Measurements from ENCODE around the gene TEKTIP1. TPM values are rescaled to one million over a fixed set of nuclear protein-coding genes. Genes with fewer than 3 reads are reported as not detected.

TEKTIP1 gene
- total and polyA plus RNA-seq, 9 of the 15 experiments (the other 6 are each of a cell fraction or from before 2014, with no cell fraction given): 0.66 TPM; not detected in 8

DNA sequence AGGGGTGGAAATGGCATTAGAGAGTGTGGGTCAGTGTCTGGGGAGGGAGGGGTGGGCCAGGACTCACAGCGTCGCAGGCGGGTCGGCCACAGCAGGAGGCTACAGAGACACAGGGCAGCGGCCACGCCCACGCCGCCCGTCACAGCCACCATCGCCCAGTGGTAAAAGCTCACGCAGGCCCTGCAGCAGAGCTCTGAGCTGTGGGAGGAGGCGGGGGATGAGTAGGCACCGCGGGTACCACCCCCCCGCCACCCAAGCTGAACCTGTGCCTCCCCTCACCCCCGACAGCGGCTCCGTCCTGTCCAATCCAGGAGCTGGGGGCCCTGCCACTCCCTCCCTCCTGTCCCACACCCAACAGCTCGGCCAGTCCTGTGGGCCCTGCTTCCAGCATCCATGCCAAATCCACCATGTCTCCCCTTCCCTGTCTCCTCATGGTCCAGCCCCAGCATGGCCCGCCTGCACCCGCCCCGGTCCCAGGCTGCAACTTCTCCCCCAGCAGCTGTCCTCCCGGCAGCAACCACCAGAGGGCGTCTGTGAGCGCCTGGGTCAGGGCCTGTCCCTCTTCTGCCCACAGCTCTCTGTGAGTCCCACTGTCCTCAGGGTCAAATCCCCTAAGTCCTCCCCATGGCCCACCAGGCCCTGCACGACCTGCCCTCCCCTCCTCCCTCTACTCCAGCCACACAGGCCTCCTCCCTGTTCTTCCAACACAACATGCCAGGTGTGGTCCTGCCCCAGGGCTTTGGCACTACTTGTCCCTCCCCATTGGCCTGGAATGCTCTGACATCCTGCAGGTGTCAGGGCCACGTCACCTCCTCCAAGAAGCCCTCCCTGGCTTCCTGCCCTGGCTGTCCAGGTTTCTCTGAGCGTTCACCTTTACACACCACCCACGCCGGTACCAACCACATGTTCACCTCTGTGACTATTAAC is 6.0 kb downstream of the TEKTIP1 start (continued):
- TF ChIP-seq, protein P1, sequence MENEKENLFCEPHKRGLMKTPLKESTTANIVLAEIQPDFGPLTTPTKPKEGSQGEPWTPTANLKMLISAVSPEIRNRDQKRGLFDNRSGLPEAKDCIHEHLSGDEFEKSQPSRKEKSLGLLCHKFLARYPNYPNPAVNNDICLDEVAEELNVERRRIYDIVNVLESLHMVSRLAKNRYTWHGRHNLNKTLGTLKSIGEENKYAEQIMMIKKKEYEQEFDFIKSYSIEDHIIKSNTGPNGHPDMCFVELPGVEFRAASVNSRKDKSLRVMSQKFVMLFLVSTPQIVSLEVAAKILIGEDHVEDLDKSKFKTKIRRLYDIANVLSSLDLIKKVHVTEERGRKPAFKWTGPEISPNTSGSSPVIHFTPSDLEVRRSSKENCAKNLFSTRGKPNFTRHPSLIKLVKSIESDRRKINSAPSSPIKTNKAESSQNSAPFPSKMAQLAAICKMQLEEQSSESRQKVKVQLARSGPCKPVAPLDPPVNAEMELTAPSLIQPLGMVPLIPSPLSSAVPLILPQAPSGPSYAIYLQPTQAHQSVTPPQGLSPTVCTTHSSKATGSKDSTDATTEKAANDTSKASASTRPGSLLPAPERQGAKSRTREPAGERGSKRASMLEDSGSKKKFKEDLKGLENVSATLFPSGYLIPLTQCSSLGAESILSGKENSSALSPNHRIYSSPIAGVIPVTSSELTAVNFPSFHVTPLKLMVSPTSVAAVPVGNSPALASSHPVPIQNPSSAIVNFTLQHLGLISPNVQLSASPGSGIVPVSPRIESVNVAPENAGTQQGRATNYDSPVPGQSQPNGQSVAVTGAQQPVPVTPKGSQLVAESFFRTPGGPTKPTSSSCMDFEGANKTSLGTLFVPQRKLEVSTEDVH (IDR thresholded peaks at IDR 0.05; ENCODE audit: low read depth, partially characterized antibody): no peak
- TF ChIP-seq ZBTB7A (IDR thresholded peaks at IDR 0.05; ENCODE audit: borderline replicate concordance, control insufficient read depth, low read depth, low read length) (0 out of 2 replicates have a peak, but pooled peaks have one; percentile 25), TRIM24 (IDR thresholded peaks at IDR 0.05) (no peak), ZNF282 (CRISPR knock-in tag; IDR thresholded peaks at IDR 0.05) (peak; percentile 58; the same call in 1 of the 2 replicates), ILK (tag; IDR thresholded peaks at IDR 0.05; ENCODE audit: borderline replicate concordance, low read depth) (no peak), TRIM28 (IDR thresholded peaks at IDR 0.05) (no peak), SMC3 (conservative IDR thresholded peaks at IDR 0.05; ENCODE audit: insufficient read depth, low read depth, low read length) (peak; percentile 93)
- TF ChIP-seq, protein P2, sequence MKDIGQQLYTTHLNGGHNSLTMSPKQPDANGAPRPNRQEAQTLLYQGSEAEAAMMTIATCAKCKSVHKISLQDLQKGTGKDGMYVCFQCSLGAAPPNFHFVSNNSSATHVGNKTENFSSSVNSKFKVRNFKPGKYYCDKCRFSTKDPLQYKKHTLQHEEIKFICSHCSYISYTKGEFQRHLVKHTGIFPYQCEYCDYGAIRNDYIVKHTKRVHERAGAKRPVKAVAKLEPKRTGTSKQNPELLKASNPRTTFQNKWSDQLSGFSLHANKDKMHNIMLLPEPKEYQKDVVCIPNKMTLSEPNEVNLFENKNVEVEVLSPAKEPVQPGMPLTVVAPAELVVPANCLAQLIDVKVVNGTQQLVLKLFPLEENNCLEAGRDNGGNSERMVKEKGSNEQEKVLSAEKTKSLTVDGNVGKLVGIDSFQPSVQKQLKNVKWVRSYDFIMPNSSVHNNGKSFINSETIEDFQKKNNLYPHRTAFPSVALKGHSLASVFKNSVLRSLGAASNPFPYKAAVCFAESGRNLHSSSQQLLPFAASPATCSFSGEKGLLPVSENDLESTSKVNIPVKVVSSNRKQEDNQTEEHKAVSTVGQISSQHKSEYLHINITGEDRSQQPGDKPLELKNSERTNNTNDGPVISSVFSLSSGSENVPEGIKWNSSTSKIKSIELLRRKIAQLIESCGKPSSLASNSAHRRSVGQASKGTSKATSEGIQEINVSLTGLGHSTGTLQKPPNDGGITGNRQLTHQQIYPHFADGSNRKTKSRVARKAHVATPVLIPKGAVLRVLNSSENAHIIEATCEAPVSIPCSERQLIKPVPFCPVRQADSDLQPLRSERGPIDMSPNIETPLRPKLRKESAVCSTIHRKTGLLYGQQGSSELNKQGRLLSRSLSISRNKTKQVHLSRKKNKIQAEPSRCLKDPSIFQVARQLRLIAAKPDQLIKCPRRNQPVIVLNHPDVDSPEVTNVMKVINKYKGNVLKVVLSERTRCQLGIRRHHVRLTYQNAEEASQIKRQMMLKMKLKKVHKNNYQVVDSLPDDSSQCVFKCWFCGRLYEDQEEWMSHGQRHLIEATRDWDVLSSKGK (CRISPR knock-in tag; IDR thresholded peaks at IDR 0.05): no peak
- TF ChIP-seq, protein P3, sequence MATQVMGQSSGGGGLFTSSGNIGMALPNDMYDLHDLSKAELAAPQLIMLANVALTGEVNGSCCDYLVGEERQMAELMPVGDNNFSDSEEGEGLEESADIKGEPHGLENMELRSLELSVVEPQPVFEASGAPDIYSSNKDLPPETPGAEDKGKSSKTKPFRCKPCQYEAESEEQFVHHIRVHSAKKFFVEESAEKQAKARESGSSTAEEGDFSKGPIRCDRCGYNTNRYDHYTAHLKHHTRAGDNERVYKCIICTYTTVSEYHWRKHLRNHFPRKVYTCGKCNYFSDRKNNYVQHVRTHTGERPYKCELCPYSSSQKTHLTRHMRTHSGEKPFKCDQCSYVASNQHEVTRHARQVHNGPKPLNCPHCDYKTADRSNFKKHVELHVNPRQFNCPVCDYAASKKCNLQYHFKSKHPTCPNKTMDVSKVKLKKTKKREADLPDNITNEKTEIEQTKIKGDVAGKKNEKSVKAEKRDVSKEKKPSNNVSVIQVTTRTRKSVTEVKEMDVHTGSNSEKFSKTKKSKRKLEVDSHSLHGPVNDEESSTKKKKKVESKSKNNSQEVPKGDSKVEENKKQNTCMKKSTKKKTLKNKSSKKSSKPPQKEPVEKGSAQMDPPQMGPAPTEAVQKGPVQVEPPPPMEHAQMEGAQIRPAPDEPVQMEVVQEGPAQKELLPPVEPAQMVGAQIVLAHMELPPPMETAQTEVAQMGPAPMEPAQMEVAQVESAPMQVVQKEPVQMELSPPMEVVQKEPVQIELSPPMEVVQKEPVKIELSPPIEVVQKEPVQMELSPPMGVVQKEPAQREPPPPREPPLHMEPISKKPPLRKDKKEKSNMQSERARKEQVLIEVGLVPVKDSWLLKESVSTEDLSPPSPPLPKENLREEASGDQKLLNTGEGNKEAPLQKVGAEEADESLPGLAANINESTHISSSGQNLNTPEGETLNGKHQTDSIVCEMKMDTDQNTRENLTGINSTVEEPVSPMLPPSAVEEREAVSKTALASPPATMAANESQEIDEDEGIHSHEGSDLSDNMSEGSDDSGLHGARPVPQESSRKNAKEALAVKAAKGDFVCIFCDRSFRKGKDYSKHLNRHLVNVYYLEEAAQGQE (IDR thresholded peaks at IDR 0.05; ENCODE audit: borderline replicate concordance): peak; percentile 84; the same call in 1 of the 2 replicates
- TF ChIP-seq, protein P3 (CRISPR knock-in tag; IDR thresholded peaks at IDR 0.05; ENCODE audit: low read depth): no peak

All from K562 (cell line).